GM12801 (cell line): ENCODE data around the gene MAOB.

Source experiments
- CTCF ChIP-seq: IDR thresholded peaks from one replicate; pipeline ENCODE4 v1.5.1; 2011; ENCODE audit warnings: control low read depth; ENCODE audit not compliant: insufficient read length; ENCODE audit errors: extremely low read depth

Gene MAOB

DNA sequence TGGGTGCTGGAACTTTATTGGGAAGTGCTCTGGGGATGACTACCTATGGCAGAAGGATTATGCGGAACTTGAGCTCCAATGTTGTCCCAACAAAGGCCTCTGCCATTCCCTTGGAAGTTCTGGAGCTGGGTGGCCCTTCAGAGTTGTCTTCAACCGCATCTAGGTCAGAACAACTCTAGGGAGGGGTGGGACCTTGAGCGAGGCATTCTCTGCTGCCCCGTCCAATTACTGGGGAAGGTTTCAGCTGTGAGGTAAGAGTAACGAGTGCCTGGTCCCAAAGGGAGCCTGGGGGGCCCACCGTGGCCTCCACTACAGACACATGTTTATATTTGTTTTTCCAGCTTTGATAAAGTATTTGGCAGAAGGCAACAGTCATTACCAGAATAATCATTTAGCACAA lies 146.7 kb downstream of the MAOB start:
- no peak for TF ChIP-seq CTCF

GRCh38 chrX:43734444-43734843 lies 147.8 kb downstream of the MAOB start:
- TF ChIP-seq CTCF = no peak

DNA sequence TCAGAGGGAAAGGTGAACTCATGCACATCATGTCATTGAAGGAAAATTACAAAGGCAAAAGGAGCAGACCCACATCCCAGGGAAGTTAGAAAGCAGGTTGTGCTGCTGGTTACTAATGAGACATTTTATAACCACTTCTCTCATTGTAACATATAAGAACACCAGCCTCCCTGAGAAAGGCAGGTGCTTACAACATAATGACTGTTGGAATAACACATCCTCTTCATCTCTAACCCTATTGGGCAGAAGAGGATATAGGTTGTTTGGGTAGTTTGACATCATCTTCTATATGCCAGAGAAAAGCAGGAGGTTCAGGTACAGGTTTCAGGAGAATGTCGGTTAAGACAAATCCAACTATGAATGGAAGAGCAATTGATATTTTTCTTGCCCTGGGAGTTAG lies 148.6 kb downstream of the MAOB start:
- no peak for TF ChIP-seq CTCF

- TF ChIP-seq CTCF = no peak
Measured at GRCh38 chrX:43731086-43731485, 151.2 kb downstream of the MAOB start.

GRCh38 chrX:43728966-43729365 lies 153.3 kb downstream of the MAOB start:
- TF ChIP-seq CTCF = no peak

DNA sequence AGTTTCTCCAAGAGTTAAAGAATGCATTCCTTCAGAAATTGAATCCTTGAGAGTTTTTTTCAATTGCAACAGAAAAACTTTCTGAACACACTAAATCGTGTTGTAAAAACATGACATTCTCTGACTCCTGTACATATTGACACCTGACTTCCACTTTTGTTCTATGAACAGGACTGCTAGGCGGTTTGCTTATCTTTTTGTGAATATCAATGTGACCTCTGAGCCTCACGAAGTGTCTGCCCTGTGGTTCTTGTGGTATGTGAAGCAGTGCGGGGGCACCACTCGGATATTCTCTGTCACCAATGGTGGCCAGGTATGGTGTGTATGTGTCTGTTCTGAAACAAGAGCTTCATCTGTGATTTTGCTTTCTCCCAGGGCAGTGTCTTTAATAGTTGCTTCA lies 154.2 kb downstream of the MAOB start:
- no peak for TF ChIP-seq CTCF

- no peak for TF ChIP-seq CTCF
Measured at GRCh38 chrX:43720961-43721360, 161.3 kb downstream of the MAOB start.

DNA sequence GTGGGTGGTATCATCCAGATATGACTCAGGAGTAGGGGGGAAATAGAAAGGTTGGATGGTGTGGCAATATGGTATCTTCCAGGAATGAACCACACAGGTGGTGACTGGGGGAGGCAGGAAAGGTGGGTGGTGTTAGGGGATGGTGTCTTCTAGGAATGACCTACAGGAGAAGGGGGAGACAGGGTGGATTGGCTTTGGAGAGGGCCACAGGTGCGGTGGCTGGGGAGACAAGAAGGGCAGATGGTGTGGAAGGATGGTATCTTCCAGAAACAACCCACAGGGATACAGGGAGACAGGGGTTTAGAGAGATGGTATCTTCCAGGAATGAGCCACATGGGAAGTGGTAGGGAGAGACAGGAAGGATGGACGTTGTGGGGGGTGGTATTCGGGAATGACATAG lies 162.2 kb downstream of the MAOB start:
- TF ChIP-seq CTCF = no peak
